Astrocyte (in vitro differentiated cells and primary cell): ENCODE measurements around the gene GPC5.

Experiments
- EZH2 ChIP-seq: IDR thresholded peaks from 2 replicates; pipeline ENCODE4 v1.6.1; 2012; ENCODE audit warnings: mild to moderate bottlenecking, low read length, inconsistent platforms; ENCODE audit not compliant: insufficient read depth
- TF ChIP-seq, protein P1 (sequence below): IDR thresholded peaks from 2 replicates; pipeline ENCODE4 v1.5.1; 2011; ENCODE audit warnings: low read depth, mild to moderate bottlenecking, inconsistent platforms, low read length, moderate library complexity; ENCODE audit not compliant: insufficient read depth

DNA sequence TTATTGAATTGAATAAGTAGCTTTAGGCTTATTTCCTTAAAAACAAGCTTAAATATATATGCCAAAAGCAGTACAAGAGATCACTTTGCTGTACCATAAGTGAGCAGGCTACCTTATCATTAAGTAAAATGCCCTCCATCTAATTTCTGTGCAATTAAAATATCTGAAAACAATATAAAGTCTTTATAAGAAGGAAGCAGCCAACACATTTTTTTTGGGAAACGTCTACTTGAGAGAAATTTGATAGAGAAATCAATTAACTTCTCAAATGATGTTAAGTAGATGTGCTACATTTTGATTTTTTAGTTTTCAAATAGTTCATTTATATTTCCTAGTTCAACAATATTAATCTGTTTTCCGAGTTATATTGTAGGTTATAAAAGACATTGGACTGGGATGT is 52.5 kb downstream of the GPC5 start:
- TF ChIP-seq, protein P1, sequence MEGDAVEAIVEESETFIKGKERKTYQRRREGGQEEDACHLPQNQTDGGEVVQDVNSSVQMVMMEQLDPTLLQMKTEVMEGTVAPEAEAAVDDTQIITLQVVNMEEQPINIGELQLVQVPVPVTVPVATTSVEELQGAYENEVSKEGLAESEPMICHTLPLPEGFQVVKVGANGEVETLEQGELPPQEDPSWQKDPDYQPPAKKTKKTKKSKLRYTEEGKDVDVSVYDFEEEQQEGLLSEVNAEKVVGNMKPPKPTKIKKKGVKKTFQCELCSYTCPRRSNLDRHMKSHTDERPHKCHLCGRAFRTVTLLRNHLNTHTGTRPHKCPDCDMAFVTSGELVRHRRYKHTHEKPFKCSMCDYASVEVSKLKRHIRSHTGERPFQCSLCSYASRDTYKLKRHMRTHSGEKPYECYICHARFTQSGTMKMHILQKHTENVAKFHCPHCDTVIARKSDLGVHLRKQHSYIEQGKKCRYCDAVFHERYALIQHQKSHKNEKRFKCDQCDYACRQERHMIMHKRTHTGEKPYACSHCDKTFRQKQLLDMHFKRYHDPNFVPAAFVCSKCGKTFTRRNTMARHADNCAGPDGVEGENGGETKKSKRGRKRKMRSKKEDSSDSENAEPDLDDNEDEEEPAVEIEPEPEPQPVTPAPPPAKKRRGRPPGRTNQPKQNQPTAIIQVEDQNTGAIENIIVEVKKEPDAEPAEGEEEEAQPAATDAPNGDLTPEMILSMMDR, result no peak
- no peak for TF ChIP-seq EZH2
